K562 (cell line): ENCODE data around the gene THAP11. TPM values are rescaled to one million over a fixed set of nuclear protein-coding genes. Genes with fewer than 3 reads are reported as not detected.

Experiments
- ATAC-seq: fragments of 200-7000 bp; cut with Tn5 transposase; 3 replicates; pipeline ENCODE4 v1.9.1; 2020; ENCODE audit warnings: moderate library complexity
- BruUV-seq: library from RNA; stranded (reverse); fragments of 400-500 nt; replicated peaks from 2 replicates; lab custom pipeline; 2021; lab: Mats Ljungman, UMichigan
- CTCF ChIA-PET: fragments of 300-600 bp; formaldehyde crosslinking; extraction: SDS; loops from one replicate; lab custom pipeline; 2021; ENCODE audit warnings: low intra/inter-chr PET ratio; lab: Yijun Ruan, JAX
- POLR2A ChIA-PET: fragments of 300-600, 350-650 bp; sonication (Branson Sonifier 250); formaldehyde crosslinking; extraction: SDS; loops from one replicate; lab custom pipeline; 2021; ENCODE audit warnings: antibody characterized with exemption, inconsistent platforms; lab: Yijun Ruan, JAX
- DNase-seq, 4 experiments: peaks; one replicate each; pipeline versions ENCODE4 v3.0.0 to v3.0.0-alpha.2; 2011 to 2018; ENCODE audit warnings: low spot score in 3 of 4, mixed read lengths in 3 of 4; ENCODE audit errors: extremely low read depth in 1 of 4
- FAIRE-seq: peaks from 2 replicates; lab custom pipeline; 2011; peaks lifted over from hg19 to GRCh38; lab: Jason Lieb, UNC
- H2AFZ ChIP-seq: 2 replicates; pipeline ENCODE4 v1.6.0; 2011; ENCODE audit warnings: low read depth, low read length, control low read depth, inconsistent platforms
- H3K27ac ChIP-seq: fragments of 200-600 bp; 3 replicates; pipeline ENCODE4 v1.8.0; 2011; ENCODE audit warnings: low read depth, mild to moderate bottlenecking, control low read depth, inconsistent platforms, low read length, moderate library complexity, mixed read lengths; ENCODE audit errors: extremely low read depth
- H3K27me3 ChIP-seq, 2 experiments: fragments of 300-600 bp in 1 of 2; 2 replicates in 1 of 2; 3 replicates in 1 of 2; pipeline versions ENCODE4 v1.6.0 to v1.8.0; 2011; ENCODE audit warnings: inconsistent platforms in 2 of 2, low read length in 2 of 2, mild to moderate bottlenecking in 1 of 2, mixed read lengths in 1 of 2, moderate library complexity in 1 of 2; ENCODE audit not compliant: control insufficient read depth in 2 of 2, insufficient read depth in 2 of 2
- H3K36me3 ChIP-seq: fragments of 300-600 bp; 3 replicates; pipeline ENCODE4 v1.8.0; 2011; ENCODE audit warnings: mild to moderate bottlenecking, low read length, inconsistent platforms; ENCODE audit not compliant: control insufficient read depth, insufficient read depth
- H3K4me1 ChIP-seq, 2 experiments: fragments of 200-600 bp in 1 of 2; replicated peaks in 1 of 2; 2 replicates in 1 of 2; 3 replicates in 1 of 2; pipeline versions ENCODE4 v1.5.1 to v1.8.0; 2011; ENCODE audit warnings: inconsistent platforms in 2 of 2, low read length in 2 of 2, mild to moderate bottlenecking in 1 of 2, mixed read lengths in 1 of 2, moderate library complexity in 1 of 2; ENCODE audit not compliant: control insufficient read depth in 2 of 2, insufficient read depth in 2 of 2
- H3K4me2 ChIP-seq: 2 replicates; pipeline ENCODE4 v1.6.1; 2011; ENCODE audit warnings: low read length, control low read depth, inconsistent platforms, mixed read lengths; ENCODE audit not compliant: insufficient read depth
- H3K4me3 ChIP-seq: fragments of 200-600 bp; sonication (generic), shearing (Covaris generic); 2 replicates; pipeline ENCODE4 v1.5.1; 2016; ENCODE audit warnings: control low read depth, inconsistent platforms
- H3K79me2 ChIP-seq: fragments of 200-600 bp; 3 replicates; pipeline ENCODE4 v1.8.0; 2011; ENCODE audit warnings: low read length, inconsistent platforms; ENCODE audit not compliant: control insufficient read depth, insufficient read depth
- H3K9ac ChIP-seq, 2 experiments: 2 replicates each; pipeline versions ENCODE4 v1.6.0 to v1.6.1; 2011; ENCODE audit warnings: low read depth in 2 of 2, low read length in 2 of 2, control low read depth in 1 of 2, inconsistent platforms in 1 of 2, mild to moderate bottlenecking in 1 of 2, mixed read lengths in 1 of 2; ENCODE audit not compliant: insufficient read depth in 1 of 2
- H3K9me1 ChIP-seq: one replicate; pipeline ENCODE4 v1.6.0; 2011; ENCODE audit warnings: inconsistent platforms, mild to moderate bottlenecking, low read length, moderate library complexity; ENCODE audit not compliant: control insufficient read depth, insufficient read depth
- H3K9me3 ChIP-seq: replicated peaks from 2 replicates; pipeline ENCODE4 v1.5.1; 2011; ENCODE audit warnings: low read depth, low read length, inconsistent platforms; ENCODE audit not compliant: control insufficient read depth, insufficient read depth
- H4K20me1 ChIP-seq: replicated peaks from 2 replicates; pipeline ENCODE4 v1.6.1; 2011; ENCODE audit warnings: low read length, inconsistent platforms, mixed read lengths; ENCODE audit not compliant: control insufficient read depth, insufficient read depth
- KLF10 ChIP-seq: fragments of 250-450 bp; sonication (Bioruptor Pico); IDR thresholded peaks from 2 replicates; pipeline ENCODE4 v1.6.1; 2021; ENCODE audit warnings: matching md5 sums
- TAF9B ChIP-seq: fragments of 450-650 bp; IDR thresholded peaks from 2 replicates; pipeline ENCODE4 v1.6.1; 2018; ENCODE audit warnings: mild to moderate bottlenecking; ENCODE audit not compliant: partially characterized antibody
- YY1 ChIP-seq, 3 experiments: IDR thresholded peaks; 2 replicates each; pipeline ENCODE4 v1.6.1; 2011; ENCODE audit warnings: low read length in 2 of 3, mild to moderate bottlenecking in 2 of 3, moderate library complexity in 2 of 3, borderline replicate concordance in 1 of 3, control low read depth in 1 of 3, low read depth in 1 of 3; ENCODE audit not compliant: insufficient read depth in 3 of 3, insufficient replicate concordance in 2 of 3, control insufficient read depth in 1 of 3, insufficient read length in 1 of 3; ENCODE audit errors: extremely low read depth in 1 of 3
- ZC3H8 ChIP-seq: fragments of 450-650 bp; IDR thresholded peaks from 2 replicates; pipeline ENCODE4 v1.6.1; 2017
- WGBS: fragments of 100-300 bp; shearing (Covaris generic); methylation state at CpG from one replicate; pipeline ENCODE4 v1.1.6; 2016; ENCODE audit warnings: low coverage, mixed read lengths; ENCODE audit not compliant: insufficient coverage; ENCODE audit errors: missing lambda C conversion rate; 5-methylcytosine and 5-hydroxymethylcytosine counted together
- in situ Hi-C: fragments of 300-500 bp; cut with MboI; formaldehyde crosslinking; loops from 4 replicates; pipeline ENCODE4 v1.15.0; 2018; ENCODE audit warnings: inconsistent platforms, mixed read lengths
- intact Hi-C: fragments of 100-400 bp; cut with micrococcal nuclease; formaldehyde crosslinking; loops from 2 replicates; pipeline ENCODE4 v1.14.2; 2022
- polyA plus RNA-seq, 8 experiments: library from polyadenylated mRNA; depleted of rRNA in 4 of 8; stranded (reverse) in 5 of 8; unstranded in 3 of 8; fragments of >200 nt; fragmentation: Nextera tagmentation in 2 of 8; fragmentation: Illumina TruSeq in 1 of 8; extraction: Ambion mirVana in 2 of 8; extraction: Trizol in 1 of 8; gene quantifications; 2 replicates each; pipeline versions ENCODE4 v1.2.1 to v1.2.3, GENCODE V29; 2011 to 2014; ENCODE audit warnings: inconsistent platforms in 1 of 8, missing spikeins in 1 of 8
- total RNA-seq, 7 experiments: library from RNA; depleted of rRNA in 6 of 7; stranded (reverse); fragments of >200 nt in 6 of 7; fragmentation: Illumina TruSeq in 2 of 7; extraction: Trizol in 2 of 7; gene quantifications; 2 replicates each; pipeline versions ENCODE4 v1.2.1 to v1.2.3, GENCODE V29; 2011 to 2021; ENCODE audit warnings: low replicate concordance in 1 of 7
- TF ChIP-seq, protein P1 (sequence below): sonication (generic); formaldehyde crosslinking; IDR thresholded peaks from 2 replicates; pipeline ENCODE4 v1.8.0; 2022; ENCODE audit warnings: mild to moderate bottlenecking, missing genetic modification reagents
- TF ChIP-seq, protein P2 (sequence below): sonication (generic); formaldehyde crosslinking; IDR thresholded peaks from 2 replicates; pipeline ENCODE4 v1.9.0; 2022; ENCODE audit warnings: mild to moderate bottlenecking, missing genetic modification reagents
- TF ChIP-seq, protein P3 (sequence below): sonication (generic); formaldehyde crosslinking; IDR thresholded peaks from 2 replicates; pipeline ENCODE4 v1.8.0; 2023; ENCODE audit warnings: missing genetic modification reagents, mild to moderate bottlenecking, borderline replicate concordance
- TF ChIP-seq, protein P4 (sequence below): conservative IDR thresholded peaks from 2 replicates; pipeline ENCODE4 v1.6.1; 2011; ENCODE audit warnings: low read depth, mild to moderate bottlenecking, low read length; ENCODE audit not compliant: control insufficient read depth
- TF ChIP-seq, protein P5 (sequence below): fragments of 450-650 bp; formaldehyde crosslinking; IDR thresholded peaks from 2 replicates; pipeline ENCODE4 v1.4.0; 2020; ENCODE audit warnings: mild to moderate bottlenecking, moderate library complexity

Gene THAP11
- total and polyA plus RNA-seq, 9 of the 15 experiments (the other 6 are each of a cell fraction or from before 2014, with no cell fraction given): 2.4 to 31.6 (median 21.4) TPM

DNA sequence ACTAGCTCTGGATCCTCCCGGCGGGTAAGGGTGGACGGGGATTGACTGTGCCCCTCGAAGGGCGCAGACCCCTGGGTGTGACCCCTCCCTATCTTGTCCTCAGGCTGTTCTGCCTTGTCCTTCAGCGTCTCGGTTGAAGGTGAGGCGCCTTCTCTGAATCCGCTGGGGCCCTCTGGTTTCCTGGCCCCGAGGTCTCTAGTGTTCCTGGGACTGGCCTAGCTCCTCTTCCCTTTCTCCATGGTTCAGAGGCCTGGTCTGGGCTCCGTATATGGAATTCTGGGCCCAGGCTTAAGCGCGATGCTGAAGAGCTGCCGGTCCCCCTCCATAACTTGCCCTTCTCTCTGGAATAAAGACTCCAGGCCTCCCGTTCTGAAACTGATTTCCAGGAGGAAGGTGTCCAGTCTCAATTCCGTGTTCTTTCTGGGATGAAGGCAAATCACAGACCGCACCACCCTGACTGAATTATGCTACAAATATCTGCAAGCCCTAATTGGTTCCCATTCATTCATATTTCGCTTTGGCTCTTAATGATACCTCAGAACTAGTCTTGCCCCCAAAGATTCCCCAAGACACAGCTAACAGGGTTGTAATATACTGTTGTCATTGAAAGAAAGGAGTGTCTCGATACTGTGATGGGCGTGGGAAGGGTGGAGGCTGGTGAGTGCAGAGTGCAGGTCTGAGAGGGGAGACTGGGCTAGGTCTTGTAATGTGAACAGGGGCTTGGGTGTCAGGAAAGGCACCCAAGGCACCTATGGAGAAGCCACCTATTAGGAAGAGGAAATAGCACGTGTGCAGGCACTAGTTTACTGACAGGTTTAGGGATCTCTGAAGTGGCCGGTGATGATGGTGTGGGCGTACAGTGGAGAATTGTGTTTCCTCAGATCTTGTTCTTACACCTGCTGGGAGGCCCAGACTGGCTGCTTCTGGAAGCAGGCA is 31.6 kb downstream of the THAP11 start:
- peak overlapping the region; percentile 82 for H2AFZ ChIP-seq
- ATAC-seq: peak; percentile 19
- no peaks in the 10 kb centered on the region for H3K9me3 ChIP-seq
- in situ Hi-C loops (no loop called here), intact Hi-C loops (no loop called here)
- peak overlapping the region; percentile 87 to 99 for H3K9ac ChIP-seq
- DNase-seq: peak in 1 of 4 experiments; percentile 34
- H3K4me1 ChIP-seq: peaks cover 21% of the 10 kb centered on the region in 2 experiments; a peak in 4 of 5 replicates
- TSS peak; percentile 55 for BruUV-seq
- FAIRE-seq: peak; percentile 67
- H3K27ac ChIP-seq: peak overlapping the region; percentile 83
- POLR2A ChIA-PET: interaction anchor here (0.6 to 2.6 kb wide), 8 partner anchors 8 to 135 kb away, joined by 3 to 15 read pairs (median 4); partner anchors contain the start of gene NRN1L
- WGBS: 4% methylated on average over 21 of the region's 23 CpGs
- peak overlapping the region; percentile 89 for H3K4me2 ChIP-seq
- H3K4me3 ChIP-seq: peak overlapping the region; percentile 85
- no peaks in the 10 kb centered on the region for H3K9me1 ChIP-seq
- no peaks in the 10 kb centered on the region for H3K27me3 ChIP-seq
- H3K79me2 ChIP-seq: peaks cover 40% of the 10 kb centered on the region
- H3K36me3 ChIP-seq: peaks cover 79% of the 10 kb centered on the region; the same call in 2 of the 3 replicates
- CTCF ChIA-PET: no interaction called here
- H4K20me1 ChIP-seq: peaks cover 14% of the 10 kb centered on the region
- TF ChIP-seq, protein P1, sequence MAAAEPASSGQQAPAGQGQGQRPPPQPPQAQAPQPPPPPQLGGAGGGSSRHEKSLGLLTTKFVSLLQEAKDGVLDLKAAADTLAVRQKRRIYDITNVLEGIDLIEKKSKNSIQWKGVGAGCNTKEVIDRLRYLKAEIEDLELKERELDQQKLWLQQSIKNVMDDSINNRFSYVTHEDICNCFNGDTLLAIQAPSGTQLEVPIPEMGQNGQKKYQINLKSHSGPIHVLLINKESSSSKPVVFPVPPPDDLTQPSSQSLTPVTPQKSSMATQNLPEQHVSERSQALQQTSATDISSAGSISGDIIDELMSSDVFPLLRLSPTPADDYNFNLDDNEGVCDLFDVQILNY (CRISPR knock-in tag): no peak
- TF ChIP-seq, protein P2, sequence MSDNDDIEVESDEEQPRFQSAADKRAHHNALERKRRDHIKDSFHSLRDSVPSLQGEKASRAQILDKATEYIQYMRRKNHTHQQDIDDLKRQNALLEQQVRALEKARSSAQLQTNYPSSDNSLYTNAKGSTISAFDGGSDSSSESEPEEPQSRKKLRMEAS (CRISPR knock-in tag): peak; percentile 32; the same call in 1 of the 2 replicates
- TF ChIP-seq YY1 (IDR thresholded peaks at IDR 0.05; ENCODE audit: borderline replicate concordance in 1 of 3, control insufficient read depth in 1 of 3, extremely low read depth in 1 of 3, insufficient read depth in 3 of 3, insufficient read length in 1 of 3, insufficient replicate concordance in 2 of 3, low read depth in 1 of 3, low read length in 2 of 3) (no peak), ZC3H8 (no peak), KLF10 (CRISPR knock-in tag) (no peak), TAF9B (no peak)
- TF ChIP-seq, protein P3, sequence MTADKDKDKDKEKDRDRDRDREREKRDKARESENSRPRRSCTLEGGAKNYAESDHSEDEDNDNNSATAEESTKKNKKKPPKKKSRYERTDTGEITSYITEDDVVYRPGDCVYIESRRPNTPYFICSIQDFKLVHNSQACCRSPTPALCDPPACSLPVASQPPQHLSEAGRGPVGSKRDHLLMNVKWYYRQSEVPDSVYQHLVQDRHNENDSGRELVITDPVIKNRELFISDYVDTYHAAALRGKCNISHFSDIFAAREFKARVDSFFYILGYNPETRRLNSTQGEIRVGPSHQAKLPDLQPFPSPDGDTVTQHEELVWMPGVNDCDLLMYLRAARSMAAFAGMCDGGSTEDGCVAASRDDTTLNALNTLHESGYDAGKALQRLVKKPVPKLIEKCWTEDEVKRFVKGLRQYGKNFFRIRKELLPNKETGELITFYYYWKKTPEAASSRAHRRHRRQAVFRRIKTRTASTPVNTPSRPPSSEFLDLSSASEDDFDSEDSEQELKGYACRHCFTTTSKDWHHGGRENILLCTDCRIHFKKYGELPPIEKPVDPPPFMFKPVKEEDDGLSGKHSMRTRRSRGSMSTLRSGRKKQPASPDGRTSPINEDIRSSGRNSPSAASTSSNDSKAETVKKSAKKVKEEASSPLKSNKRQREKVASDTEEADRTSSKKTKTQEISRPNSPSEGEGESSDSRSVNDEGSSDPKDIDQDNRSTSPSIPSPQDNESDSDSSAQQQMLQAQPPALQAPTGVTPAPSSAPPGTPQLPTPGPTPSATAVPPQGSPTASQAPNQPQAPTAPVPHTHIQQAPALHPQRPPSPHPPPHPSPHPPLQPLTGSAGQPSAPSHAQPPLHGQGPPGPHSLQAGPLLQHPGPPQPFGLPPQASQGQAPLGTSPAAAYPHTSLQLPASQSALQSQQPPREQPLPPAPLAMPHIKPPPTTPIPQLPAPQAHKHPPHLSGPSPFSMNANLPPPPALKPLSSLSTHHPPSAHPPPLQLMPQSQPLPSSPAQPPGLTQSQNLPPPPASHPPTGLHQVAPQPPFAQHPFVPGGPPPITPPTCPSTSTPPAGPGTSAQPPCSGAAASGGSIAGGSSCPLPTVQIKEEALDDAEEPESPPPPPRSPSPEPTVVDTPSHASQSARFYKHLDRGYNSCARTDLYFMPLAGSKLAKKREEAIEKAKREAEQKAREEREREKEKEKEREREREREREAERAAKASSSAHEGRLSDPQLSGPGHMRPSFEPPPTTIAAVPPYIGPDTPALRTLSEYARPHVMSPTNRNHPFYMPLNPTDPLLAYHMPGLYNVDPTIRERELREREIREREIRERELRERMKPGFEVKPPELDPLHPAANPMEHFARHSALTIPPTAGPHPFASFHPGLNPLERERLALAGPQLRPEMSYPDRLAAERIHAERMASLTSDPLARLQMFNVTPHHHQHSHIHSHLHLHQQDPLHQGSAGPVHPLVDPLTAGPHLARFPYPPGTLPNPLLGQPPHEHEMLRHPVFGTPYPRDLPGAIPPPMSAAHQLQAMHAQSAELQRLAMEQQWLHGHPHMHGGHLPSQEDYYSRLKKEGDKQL (CRISPR knock-in tag): no peak
- TF ChIP-seq, protein P4, sequence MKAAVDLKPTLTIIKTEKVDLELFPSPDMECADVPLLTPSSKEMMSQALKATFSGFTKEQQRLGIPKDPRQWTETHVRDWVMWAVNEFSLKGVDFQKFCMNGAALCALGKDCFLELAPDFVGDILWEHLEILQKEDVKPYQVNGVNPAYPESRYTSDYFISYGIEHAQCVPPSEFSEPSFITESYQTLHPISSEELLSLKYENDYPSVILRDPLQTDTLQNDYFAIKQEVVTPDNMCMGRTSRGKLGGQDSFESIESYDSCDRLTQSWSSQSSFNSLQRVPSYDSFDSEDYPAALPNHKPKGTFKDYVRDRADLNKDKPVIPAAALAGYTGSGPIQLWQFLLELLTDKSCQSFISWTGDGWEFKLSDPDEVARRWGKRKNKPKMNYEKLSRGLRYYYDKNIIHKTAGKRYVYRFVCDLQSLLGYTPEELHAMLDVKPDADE: peak; percentile 10; the same call in 1 of the 2 replicates
- TF ChIP-seq, protein P5, sequence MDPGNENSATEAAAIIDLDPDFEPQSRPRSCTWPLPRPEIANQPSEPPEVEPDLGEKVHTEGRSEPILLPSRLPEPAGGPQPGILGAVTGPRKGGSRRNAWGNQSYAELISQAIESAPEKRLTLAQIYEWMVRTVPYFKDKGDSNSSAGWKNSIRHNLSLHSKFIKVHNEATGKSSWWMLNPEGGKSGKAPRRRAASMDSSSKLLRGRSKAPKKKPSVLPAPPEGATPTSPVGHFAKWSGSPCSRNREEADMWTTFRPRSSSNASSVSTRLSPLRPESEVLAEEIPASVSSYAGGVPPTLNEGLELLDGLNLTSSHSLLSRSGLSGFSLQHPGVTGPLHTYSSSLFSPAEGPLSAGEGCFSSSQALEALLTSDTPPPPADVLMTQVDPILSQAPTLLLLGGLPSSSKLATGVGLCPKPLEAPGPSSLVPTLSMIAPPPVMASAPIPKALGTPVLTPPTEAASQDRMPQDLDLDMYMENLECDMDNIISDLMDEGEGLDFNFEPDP: no peak
